HepG2 (cell line): ENCODE results near the gene TMEM164. TPM values are rescaled to one million over a fixed set of nuclear protein-coding genes. Genes with fewer than 3 reads are reported as not detected.

Source experiments
- ATAC-seq: fragments of 200-7000 bp; cut with Tn5 transposase; 3 replicates; pipeline ENCODE4 v1.9.1; 2020; ENCODE audit warnings: mild to moderate bottlenecking, moderate library complexity
- BruUV-seq: library from RNA; stranded (reverse); fragments of 400-500 nt; replicated peaks from 2 replicates; lab custom pipeline; 2021; lab: Mats Ljungman, UMichigan
- CTCF ChIA-PET: fragments of 300-600 bp; formaldehyde crosslinking; extraction: SDS; loops from one replicate; lab custom pipeline; 2021; ENCODE audit warnings: low total read pairs, inconsistent platforms, low intra/inter-chr PET ratio; lab: Yijun Ruan, JAX
- POLR2A ChIA-PET: fragments of 350-600 bp; sonication (Branson Sonifier 250); formaldehyde crosslinking; loops from one replicate; lab custom pipeline; 2020; ENCODE audit warnings: antibody characterized with exemption, inconsistent platforms; lab: Yijun Ruan, JAX
- DNase-seq: peaks from one replicate; pipeline ENCODE4 v3.0.0-alpha.2; 2015; ENCODE audit warnings: low spot score
- FAIRE-seq: peaks from 3 replicates; lab custom pipeline; 2011; peaks lifted over from hg19 to GRCh38; lab: Jason Lieb, UNC
- H2AFZ ChIP-seq: one replicate; pipeline ENCODE4 v1.6.1; 2011; ENCODE audit warnings: low read length, inconsistent platforms
- H3K27ac ChIP-seq: fragments of 300-600 bp; 3 replicates; pipeline ENCODE4 v1.8.0; 2011; ENCODE audit warnings: mixed run types, mild to moderate bottlenecking, mixed read lengths, low read length, inconsistent platforms; ENCODE audit not compliant: insufficient read depth; ENCODE audit errors: extremely low read length
- H3K27me3 ChIP-seq, 2 experiments: fragments of 200-600 bp in 1 of 2; 2 replicates in 1 of 2; 3 replicates in 1 of 2; pipeline versions ENCODE4 v1.6.0 to v1.8.0; 2011; ENCODE audit warnings: low read length in 2 of 2, mild to moderate bottlenecking in 2 of 2, moderate library complexity in 2 of 2, inconsistent platforms in 1 of 2; ENCODE audit not compliant: insufficient read depth in 2 of 2, control insufficient read depth in 1 of 2
- H3K36me3 ChIP-seq, 2 experiments: fragments of 200-600 bp in 1 of 2; replicated peaks in 1 of 2; 2 replicates in 1 of 2; 3 replicates in 1 of 2; pipeline versions ENCODE4 v1.5.1 to v1.8.0; 2011; ENCODE audit warnings: low read length in 2 of 2, inconsistent platforms in 1 of 2; ENCODE audit not compliant: insufficient read depth in 2 of 2, control insufficient read depth in 1 of 2
- H3K4me1 ChIP-seq: 2 replicates; pipeline ENCODE4 v1.5.1; 2012; ENCODE audit warnings: low read length, inconsistent platforms; ENCODE audit not compliant: insufficient read depth
- H3K4me2 ChIP-seq: 2 replicates; pipeline ENCODE4 v1.6.0; 2011; ENCODE audit warnings: low read depth, low read length, inconsistent platforms
- H3K4me3 ChIP-seq, 3 experiments: fragments of 200-600 bp in 1 of 3; sonication (generic), shearing (Covaris generic) in 1 of 3; replicated peaks in 1 of 3; 2 replicates each; pipeline ENCODE4 v1.5.1; 2011 to 2016; ENCODE audit warnings: low read length in 3 of 3, inconsistent platforms in 2 of 3, low read depth in 2 of 3, mild to moderate bottlenecking in 2 of 3, control low read depth in 1 of 3, mixed read lengths in 1 of 3; ENCODE audit not compliant: insufficient read depth in 1 of 3
- H3K79me2 ChIP-seq: one replicate; pipeline ENCODE4 v1.6.1; 2011; ENCODE audit warnings: low read length, inconsistent platforms; ENCODE audit not compliant: insufficient read depth
- H3K9ac ChIP-seq: 2 replicates; pipeline ENCODE4 v1.6.0; 2011; ENCODE audit warnings: mild to moderate bottlenecking, low read depth, low read length, inconsistent platforms; ENCODE audit not compliant: insufficient read depth
- H3K9me3 ChIP-seq: 2 replicates; pipeline ENCODE4 v1.5.1; 2012; ENCODE audit warnings: mild to moderate bottlenecking, low read length
- H4K20me1 ChIP-seq: 2 replicates; pipeline ENCODE4 v1.6.0; 2011; ENCODE audit warnings: inconsistent platforms, mild to moderate bottlenecking, low read length, moderate library complexity; ENCODE audit not compliant: insufficient read depth
- CHCHD3 ChIP-seq: sonication (generic); formaldehyde crosslinking; IDR thresholded peaks from 2 replicates; pipeline ENCODE4 v1.8.0; 2022; ENCODE audit warnings: mild to moderate bottlenecking, missing genetic modification reagents, moderate library complexity
- GZF1 ChIP-seq: sonication (generic); formaldehyde crosslinking; IDR thresholded peaks from 2 replicates; pipeline ENCODE4 v1.5.1; 2020; ENCODE audit warnings: mild to moderate bottlenecking, missing genetic modification reagents
- NCOA1 ChIP-seq: sonication (generic); formaldehyde crosslinking; IDR thresholded peaks from 2 replicates; pipeline ENCODE4 v1.9.0; 2021; ENCODE audit warnings: missing genetic modification reagents
- ZFX ChIP-seq: sonication (generic); formaldehyde crosslinking; IDR thresholded peaks from 2 replicates; pipeline ENCODE4 v1.4.0; 2020; ENCODE audit warnings: mild to moderate bottlenecking, low read depth, missing genetic modification reagents, moderate library complexity
- ZNF224 ChIP-seq: sonication (generic); formaldehyde crosslinking; IDR thresholded peaks from 2 replicates; pipeline ENCODE4 v1.5.0; 2020; ENCODE audit warnings: mild to moderate bottlenecking, missing genetic modification reagents
- ZNF33A ChIP-seq: sonication (generic); formaldehyde crosslinking; IDR thresholded peaks from 2 replicates; pipeline ENCODE4 v1.5.1; 2020; ENCODE audit warnings: missing genetic modification reagents, mild to moderate bottlenecking, moderate library complexity, borderline replicate concordance
- WGBS: methylation state at CpG from one replicate; pipeline ENCODE4 v1.1.6; 2017; ENCODE audit warnings: low lambda C conversion rate; 5-methylcytosine and 5-hydroxymethylcytosine counted together
- in situ Hi-C: cut with HindIII; loops from 2 replicates; pipeline ENCODE4 v1.10.0; 2017; ENCODE audit warnings: low pct_unique_long_range_greater_than_20kb; ENCODE audit not compliant: extremely low pct_ligation_motif_present
- intact Hi-C: fragments of 100-400 bp; cut with micrococcal nuclease; formaldehyde crosslinking; loops from one replicate; pipeline ENCODE4 v1.10.0; 2022; ENCODE audit not compliant: unreplicated experiment
- polyA plus RNA-seq, 8 experiments: library from polyadenylated mRNA; depleted of rRNA in 3 of 8; stranded (reverse) in 7 of 8; unstranded in 1 of 8; fragments of >200 nt; fragmentation: Illumina TruSeq in 4 of 8; extraction: Trizol in 4 of 8; gene quantifications; 2 replicates each; pipeline versions ENCODE4 v1.2.1 to v1.2.3, GENCODE V29; 2011 to 2016; ENCODE audit warnings: low read depth in 4 of 8, missing spikeins in 1 of 8, mixed read lengths in 1 of 8; ENCODE audit not compliant: insufficient read depth in 1 of 8
- total RNA-seq, 5 experiments: library from RNA; depleted of rRNA; stranded (reverse); fragments of >200 nt; fragmentation: Illumina TruSeq; extraction: Trizol; gene quantifications; 2 replicates each; pipeline ENCODE4 v1.2.3, GENCODE V29; 2016; ENCODE audit warnings: low read depth in 1 of 5
- TF ChIP-seq, protein P1 (sequence below): sonication (generic); formaldehyde crosslinking; IDR thresholded peaks from 2 replicates; pipeline ENCODE4 v1.8.0; 2022; ENCODE audit warnings: missing genetic modification reagents, mild to moderate bottlenecking, inconsistent platforms, borderline replicate concordance
- TF ChIP-seq, protein P2 (sequence below): IDR thresholded peaks from 2 replicates; pipeline ENCODE4 v1.6.1; 2016; ENCODE audit warnings: low read depth
- TF ChIP-seq, protein P3 (sequence below): IDR thresholded peaks from 2 replicates; pipeline ENCODE4 v1.6.1; 2018; ENCODE audit warnings: missing genetic modification reagents

TMEM164 gene
- total and polyA plus RNA-seq, 2 of the 13 experiments (the other 11 are each of a cell fraction or from before 2014, with no cell fraction given) = 5.8 to 13.2 TPM

DNA sequence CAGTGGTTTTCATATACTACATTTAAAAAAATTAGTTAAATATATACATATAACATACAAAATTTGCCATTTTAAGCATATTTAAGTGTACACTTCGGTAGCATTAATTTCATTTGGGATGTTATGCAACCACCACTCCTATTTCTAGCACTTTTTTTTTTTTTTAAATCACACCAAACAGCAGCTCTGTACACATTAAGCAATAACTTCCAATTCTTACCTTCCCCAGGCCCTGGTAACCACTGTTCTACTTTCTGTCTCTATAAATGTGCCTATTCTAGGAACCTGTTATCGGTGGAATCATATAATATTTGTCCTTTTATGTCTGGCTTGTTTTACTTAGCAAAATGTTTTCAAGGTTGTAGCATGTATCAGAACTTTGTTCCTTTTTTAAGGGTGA lies 39.1 kb downstream of the TMEM164 start:
- ATAC-seq = no peak
- Histone ChIP-seq H3K4me3 (no peak overlapping the region), H3K9me3 (no peaks in the 10 kb centered on the region), H3K27me3 (no peaks in the 10 kb centered on the region), H3K9ac (no peak overlapping the region), H3K36me3 (no peaks in the 10 kb centered on the region), H3K4me1 (peaks cover 35% of the 10 kb centered on the region), H2AFZ (no peak overlapping the region), H4K20me1 (no peaks in the 10 kb centered on the region), H3K79me2 (no peaks in the 10 kb centered on the region), H3K27ac (no peak overlapping the region), H3K4me2 (no peak overlapping the region)
- no peak for TF ChIP-seq ZNF224 (CRISPR knock-in tag)
- 81% methylated on average over 2 of the region's 2 CpGs for WGBS
- in situ Hi-C loops (no loop called here), intact Hi-C loops (no loop called here)
- no peak for DNase-seq
- ChIA-PET POLR2A (no interaction called here), CTCF (no interaction called here)
- no peak for FAIRE-seq
- BruUV-seq = no TSS peak

DNA sequence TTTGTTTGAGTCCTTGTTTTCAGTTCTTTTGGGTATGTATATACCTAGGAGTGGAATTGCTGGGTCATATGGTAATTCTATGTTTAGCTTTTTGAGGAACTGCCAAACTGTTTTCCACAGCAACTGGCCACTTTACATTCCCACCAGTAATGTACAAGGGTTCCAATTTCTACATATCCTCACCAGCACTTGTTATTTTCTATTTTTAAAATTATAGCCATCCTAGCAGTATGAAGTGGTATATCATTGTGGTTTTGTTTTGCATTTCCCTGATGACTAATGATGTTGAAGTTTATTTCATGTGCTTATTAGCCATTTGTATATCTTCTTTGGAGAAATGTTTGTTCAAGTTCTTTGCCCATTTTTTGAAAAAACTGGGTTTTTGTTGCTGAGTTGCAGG lies 39.6 kb downstream of the TMEM164 start:
- Histone ChIP-seq H3K36me3 (no peaks in the 10 kb centered on the region), H3K4me1 (peaks cover 31% of the 10 kb centered on the region), H4K20me1 (no peaks in the 10 kb centered on the region), H3K27ac (no peak overlapping the region), H3K9ac (no peak overlapping the region), H3K27me3 (no peaks in the 10 kb centered on the region), H3K79me2 (no peaks in the 10 kb centered on the region), H3K4me3 (no peak overlapping the region), H3K9me3 (no peaks in the 10 kb centered on the region), H3K4me2 (no peak overlapping the region), H2AFZ (no peak overlapping the region)
- no peak for DNase-seq
- ChIA-PET POLR2A (no interaction called here), CTCF (no interaction called here)
- no TSS peak for BruUV-seq
- TF ChIP-seq ZFX (CRISPR knock-in tag) = no peak
- no peak for TF ChIP-seq NCOA1 (CRISPR knock-in tag)
- TF ChIP-seq, protein P1, sequence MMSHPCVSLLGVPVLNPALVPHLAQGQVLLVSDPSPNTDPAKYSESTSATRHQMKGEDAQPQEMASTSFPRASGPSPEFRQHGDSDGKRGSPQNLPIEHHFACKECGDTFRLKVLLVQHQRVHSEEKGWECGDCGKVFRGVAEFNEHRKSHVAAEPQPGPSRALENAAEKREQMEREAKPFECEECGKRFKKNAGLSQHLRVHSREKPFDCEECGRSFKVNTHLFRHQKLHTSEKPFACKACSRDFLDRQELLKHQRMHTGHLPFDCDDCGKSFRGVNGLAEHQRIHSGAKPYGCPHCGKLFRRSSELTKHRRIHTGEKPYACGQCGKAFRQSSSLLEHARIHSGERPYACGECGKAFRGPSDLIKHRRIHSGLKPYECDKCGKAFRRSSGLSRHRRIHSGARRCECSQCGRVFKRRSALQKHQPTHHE (CRISPR knock-in tag) = no peak
- TF ChIP-seq ZNF33A (CRISPR knock-in tag) = no peak
- TF ChIP-seq, protein P2, sequence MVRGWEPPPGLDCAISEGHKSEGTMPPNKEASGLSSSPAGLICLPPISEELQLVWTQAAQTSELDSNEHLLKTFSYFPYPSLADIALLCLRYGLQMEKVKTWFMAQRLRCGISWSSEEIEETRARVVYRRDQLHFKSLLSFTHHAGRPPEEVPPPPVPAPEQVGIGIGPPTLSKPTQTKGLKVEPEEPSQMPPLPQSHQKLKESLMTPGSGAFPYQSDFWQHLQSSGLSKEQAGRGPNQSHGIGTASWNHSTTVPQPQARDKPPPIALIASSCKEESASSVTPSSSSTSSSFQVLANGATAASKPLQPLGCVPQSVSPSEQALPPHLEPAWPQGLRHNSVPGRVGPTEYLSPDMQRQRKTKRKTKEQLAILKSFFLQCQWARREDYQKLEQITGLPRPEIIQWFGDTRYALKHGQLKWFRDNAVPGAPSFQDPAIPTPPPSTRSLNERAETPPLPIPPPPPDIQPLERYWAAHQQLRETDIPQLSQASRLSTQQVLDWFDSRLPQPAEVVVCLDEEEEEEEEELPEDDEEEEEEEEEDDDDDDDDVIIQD (CRISPR knock-in tag) = no peak
- TF ChIP-seq CHCHD3 = no peak
- no peak for TF ChIP-seq GZF1 (CRISPR knock-in tag)
- TF ChIP-seq, protein P3, sequence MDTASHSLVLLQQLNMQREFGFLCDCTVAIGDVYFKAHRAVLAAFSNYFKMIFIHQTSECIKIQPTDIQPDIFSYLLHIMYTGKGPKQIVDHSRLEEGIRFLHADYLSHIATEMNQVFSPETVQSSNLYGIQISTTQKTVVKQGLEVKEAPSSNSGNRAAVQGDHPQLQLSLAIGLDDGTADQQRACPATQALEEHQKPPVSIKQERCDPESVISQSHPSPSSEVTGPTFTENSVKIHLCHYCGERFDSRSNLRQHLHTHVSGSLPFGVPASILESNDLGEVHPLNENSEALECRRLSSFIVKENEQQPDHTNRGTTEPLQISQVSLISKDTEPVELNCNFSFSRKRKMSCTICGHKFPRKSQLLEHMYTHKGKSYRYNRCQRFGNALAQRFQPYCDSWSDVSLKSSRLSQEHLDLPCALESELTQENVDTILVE (CRISPR knock-in tag) = no peak
- in situ Hi-C loops = no loop called here
- no peak for ATAC-seq
- FAIRE-seq = no peak
- intact Hi-C loops = no loop called here
